PC-9 (cell line): ENCODE results near the gene FARS2.

ENCODE experiments used
- CTCF ChIP-seq: fragments of 200-600 bp; sonication (generic); conservative IDR thresholded peaks from 2 replicates; pipeline ENCODE4 v1.6.1; 2017; ENCODE audit warnings: mixed run types, antibody characterized with exemption, mild to moderate bottlenecking, moderate library complexity
- EZH2 ChIP-seq: fragments of 200-600 bp; sonication (generic); IDR thresholded peaks from 2 replicates; pipeline ENCODE4 v1.8.0; 2017; ENCODE audit warnings: antibody characterized with exemption, low read depth

- TF ChIP-seq CTCF (no peak), EZH2 (no peak)
Measured at GRCh38 chr6:5664149-5664548, 402.8 kb downstream of the FARS2 start.
